Fibroblast of lung (primary cell): Measurements from ENCODE around the gene POLR3E.

ENCODE experiments used
- CTCF ChIP-seq, 2 donors: IDR thresholded peaks in 1 of 2; conservative IDR thresholded peaks in 1 of 2; 1 replicate in 1 of 2; 2 replicates in 1 of 2; pipeline ENCODE4 v1.5.1; 2011 to 2012; ENCODE audit warnings: low read length in 2 of 2, control low read depth in 1 of 2, inconsistent platforms in 1 of 2, low read depth in 1 of 2, mild to moderate bottlenecking in 1 of 2
- EZH2 ChIP-seq: IDR thresholded peaks from 2 replicates; pipeline ENCODE4 v1.5.1; 2012; ENCODE audit warnings: low read length, control low read depth, mild to moderate bottlenecking; ENCODE audit errors: missing control alignments

- TF ChIP-seq CTCF (conservative IDR thresholded peaks at IDR 0.05 in 1 of 2, IDR thresholded peaks at IDR 0.05 in 1 of 2; ENCODE audit: low read depth in 1 of 2, low read length in 2 of 2) = no peak
- no peak for TF ChIP-seq EZH2
These were observed 54.9 kb downstream of the POLR3E start for GRCh38 chr16:22352140-22352539.
